Immature natural killer cell (primary cell): ENCODE data around the gene KCNQ1. TPM values are rescaled to one million over a fixed set of nuclear protein-coding genes. Genes with fewer than 3 reads are reported as not detected.

Source experiments
- DNase-seq, 3 donors: peaks; one replicate each; pipeline ENCODE4 v3.0.0; 2022; ENCODE audit warnings: mixed read lengths in 1 of 3
- H3K27ac Mint-ChIP-seq, 6 donors: one replicate each; pipeline ENCODE4 v1.8.0; 2020; ENCODE audit warnings: mixed read lengths in 6 of 6, mild to moderate bottlenecking in 5 of 6, inconsistent platforms in 4 of 6, moderate library complexity in 3 of 6
- H3K27me3 Mint-ChIP-seq, 3 donors: one replicate each; pipeline ENCODE4 v1.8.0; 2020 to 2021; ENCODE audit warnings: low read depth in 3 of 3, mild to moderate bottlenecking in 3 of 3, mixed read lengths in 3 of 3, moderate library complexity in 3 of 3, inconsistent platforms in 1 of 3
- H3K36me3 Mint-ChIP-seq, 3 donors: one replicate each; pipeline ENCODE4 v1.8.0; 2020; ENCODE audit warnings: mixed read lengths in 3 of 3, inconsistent platforms in 2 of 3, mild to moderate bottlenecking in 2 of 3
- H3K4me1 Mint-ChIP-seq, 2 donors: one replicate each; pipeline ENCODE4 v1.8.0; 2020; ENCODE audit warnings: inconsistent platforms in 2 of 2, mild to moderate bottlenecking in 2 of 2, mixed read lengths in 2 of 2, moderate library complexity in 1 of 2
- H3K4me3 Mint-ChIP-seq, 5 donors: one replicate each; pipeline ENCODE4 v1.8.0; 2020; ENCODE audit warnings: mild to moderate bottlenecking in 5 of 5, mixed read lengths in 5 of 5, inconsistent platforms in 3 of 5, moderate library complexity in 3 of 5
- H3K9me3 Mint-ChIP-seq, 6 donors: one replicate each; pipeline ENCODE4 v1.8.0; 2020; ENCODE audit warnings: mild to moderate bottlenecking in 6 of 6, mixed read lengths in 6 of 6, inconsistent platforms in 4 of 6, moderate library complexity in 3 of 6
- polyA plus RNA-seq, 3 donors: library from polyadenylated mRNA; unstranded; fragments of 300-500 nt; fragmentation: Illumina TruSeq; gene quantifications; one replicate each; pipeline ENCODE4 v1.2.3, GENCODE V29; 2021

Gene KCNQ1
- polyA plus RNA-seq, 3 donors from 2014 or later: 0.13 to 1.1 (median 0.73) TPM

GRCh38 chr11:2566223-2567025 lies 121.6 kb downstream of the KCNQ1 start:
- H3K4me3 Mint-ChIP-seq: no peak overlapping the region
- peaks cover 0 to 6% (median 0%) of the 10 kb centered on the region in 3 donors for H3K27me3 Mint-ChIP-seq
- H3K27ac Mint-ChIP-seq: no peak overlapping the region
- no peaks in the 10 kb centered on the region for H3K9me3 Mint-ChIP-seq
- peaks cover 0 to 2% of the 10 kb centered on the region in 2 donors for H3K4me1 Mint-ChIP-seq
- no peak for DNase-seq
- no peaks in the 10 kb centered on the region for H3K36me3 Mint-ChIP-seq

GRCh38 chr11:2567026-2567671 lies 122.3 kb downstream of the KCNQ1 start:
- no peaks in the 10 kb centered on the region for H3K36me3 Mint-ChIP-seq
- no peaks in the 10 kb centered on the region for H3K9me3 Mint-ChIP-seq
- H3K4me1 Mint-ChIP-seq: peaks cover 0 to 2% of the 10 kb centered on the region in 2 donors
- H3K27ac Mint-ChIP-seq: no peak overlapping the region
- no peak overlapping the region for H3K4me3 Mint-ChIP-seq
- DNase-seq: no peak
- peaks cover 0 to 6% (median 0%) of the 10 kb centered on the region in 3 donors for H3K27me3 Mint-ChIP-seq

- DNase-seq: peak; percentile 19 to 23 (median 19)
- no peak overlapping the region for H3K27ac Mint-ChIP-seq
These were observed 124.5 kb downstream of the KCNQ1 start for GRCh38 chr11:2569321-2569721.

GRCh38 chr11:2569731-2570210 lies 125.0 kb downstream of the KCNQ1 start:
- Mint-ChIP-seq H3K27me3 (no peaks in the 10 kb centered on the region), H3K4me3 (no peak overlapping the region), H3K4me1 (peaks cover 0 to 2% of the 10 kb centered on the region in 2 donors), H3K9me3 (no peaks in the 10 kb centered on the region), H3K36me3 (no peaks in the 10 kb centered on the region), H3K27ac (no peak overlapping the region)
- DNase-seq: no peak

More at GRCh38 chr11:2569321-2569721, 124.5 kb downstream of the KCNQ1 start:
- Mint-ChIP-seq H3K36me3 (no peaks in the 10 kb centered on the region), H3K27me3 (peaks cover 0 to 2% (median 0%) of the 10 kb centered on the region in 3 donors), H3K9me3 (no peaks in the 10 kb centered on the region), H3K4me1 (peaks cover 0 to 2% of the 10 kb centered on the region in 2 donors), H3K4me3 (no peak overlapping the region)

- Mint-ChIP-seq H3K4me1 (peaks cover 0 to 2% of the 10 kb centered on the region in 2 donors), H3K9me3 (no peaks in the 10 kb centered on the region), H3K27ac (no peak overlapping the region), H3K4me3 (no peak overlapping the region), H3K36me3 (no peaks in the 10 kb centered on the region), H3K27me3 (no peaks in the 10 kb centered on the region)
- DNase-seq: no peak
These were observed 125.5 kb downstream of the KCNQ1 start for GRCh38 chr11:2570211-2570811.

GRCh38 chr11:2570841-2571597 lies 126.2 kb downstream of the KCNQ1 start:
- no peaks in the 10 kb centered on the region for H3K27me3 Mint-ChIP-seq
- no peak overlapping the region for H3K4me3 Mint-ChIP-seq
- no peaks in the 10 kb centered on the region for H3K9me3 Mint-ChIP-seq

GRCh38 chr11:2571598-2572281 lies 126.9 kb downstream of the KCNQ1 start:
- no peak for DNase-seq
- H3K4me1 Mint-ChIP-seq: peaks cover 0 to 2% of the 10 kb centered on the region in 2 donors
- no peaks in the 10 kb centered on the region for H3K36me3 Mint-ChIP-seq
- no peaks in the 10 kb centered on the region for H3K27me3 Mint-ChIP-seq
- H3K4me3 Mint-ChIP-seq: no peak overlapping the region
- no peak overlapping the region for H3K27ac Mint-ChIP-seq
- H3K9me3 Mint-ChIP-seq: no peaks in the 10 kb centered on the region

More at GRCh38 chr11:2570841-2571597, 126.2 kb downstream of the KCNQ1 start:
- no peak for DNase-seq
- Mint-ChIP-seq H3K27ac (no peak overlapping the region), H3K36me3 (no peaks in the 10 kb centered on the region), H3K4me1 (peaks cover 0 to 2% of the 10 kb centered on the region in 2 donors)

GRCh38 chr11:2572491-2573239 lies 127.9 kb downstream of the KCNQ1 start:
- DNase-seq: no peak
- Mint-ChIP-seq H3K4me1 (peaks cover 0 to 2% of the 10 kb centered on the region in 2 donors), H3K27ac (no peak overlapping the region), H3K27me3 (no peaks in the 10 kb centered on the region), H3K9me3 (no peaks in the 10 kb centered on the region), H3K4me3 (no peak overlapping the region), H3K36me3 (no peaks in the 10 kb centered on the region)

GRCh38 chr11:2573240-2574042 lies 128.6 kb downstream of the KCNQ1 start:
- no peak for DNase-seq
- no peaks in the 10 kb centered on the region for H3K36me3 Mint-ChIP-seq
- no peak overlapping the region for H3K27ac Mint-ChIP-seq
- H3K9me3 Mint-ChIP-seq: no peaks in the 10 kb centered on the region
- no peaks in the 10 kb centered on the region for H3K27me3 Mint-ChIP-seq
- peaks cover 0 to 2% of the 10 kb centered on the region in 2 donors for H3K4me1 Mint-ChIP-seq
- H3K4me3 Mint-ChIP-seq: no peak overlapping the region

GRCh38 chr11:2574043-2574552 lies 129.3 kb downstream of the KCNQ1 start:
- Mint-ChIP-seq H3K27ac (no peak overlapping the region), H3K27me3 (no peaks in the 10 kb centered on the region), H3K9me3 (no peaks in the 10 kb centered on the region), H3K36me3 (no peaks in the 10 kb centered on the region), H3K4me1 (no peaks in the 10 kb centered on the region), H3K4me3 (no peak overlapping the region)
- DNase-seq: no peak

- H3K9me3 Mint-ChIP-seq: no peaks in the 10 kb centered on the region
- DNase-seq: no peak
- no peaks in the 10 kb centered on the region for H3K4me1 Mint-ChIP-seq
- H3K36me3 Mint-ChIP-seq: no peaks in the 10 kb centered on the region
- no peak overlapping the region for H3K4me3 Mint-ChIP-seq
- H3K27me3 Mint-ChIP-seq: no peaks in the 10 kb centered on the region
- no peak overlapping the region for H3K27ac Mint-ChIP-seq
These were observed 130.0 kb downstream of the KCNQ1 start for GRCh38 chr11:2574553-2575535.
